HL-60 (cell line): ENCODE measurements around the gene ELMO1.
A peak's percentile ranks its signal among the peaks of the same experiment; 100 is the strongest.

Source experiments
- GABPA ChIP-seq: IDR thresholded peaks from 2 replicates; pipeline ENCODE4 v1.6.1; 2012; ENCODE audit warnings: low read depth
- POLR2AphosphoS5 ChIP-seq: IDR thresholded peaks from 2 replicates; pipeline ENCODE4 v1.6.1; 2012; ENCODE audit warnings: low read depth
- SPI1 ChIP-seq: IDR thresholded peaks from 2 replicates; pipeline ENCODE4 v1.6.1; 2012; ENCODE audit warnings: low read depth, mild to moderate bottlenecking, borderline replicate concordance
- TF ChIP-seq, protein P1 (sequence below): IDR thresholded peaks from one replicate; pipeline ENCODE4 v1.5.1; 2011; ENCODE audit warnings: low read length, control low read depth, inconsistent platforms; ENCODE audit not compliant: insufficient read depth
- TF ChIP-seq, protein P2 (sequence below): IDR thresholded peaks from 2 replicates; pipeline ENCODE4 v1.6.1; 2012; ENCODE audit warnings: low read depth; ENCODE audit not compliant: insufficient replicate concordance

DNA sequence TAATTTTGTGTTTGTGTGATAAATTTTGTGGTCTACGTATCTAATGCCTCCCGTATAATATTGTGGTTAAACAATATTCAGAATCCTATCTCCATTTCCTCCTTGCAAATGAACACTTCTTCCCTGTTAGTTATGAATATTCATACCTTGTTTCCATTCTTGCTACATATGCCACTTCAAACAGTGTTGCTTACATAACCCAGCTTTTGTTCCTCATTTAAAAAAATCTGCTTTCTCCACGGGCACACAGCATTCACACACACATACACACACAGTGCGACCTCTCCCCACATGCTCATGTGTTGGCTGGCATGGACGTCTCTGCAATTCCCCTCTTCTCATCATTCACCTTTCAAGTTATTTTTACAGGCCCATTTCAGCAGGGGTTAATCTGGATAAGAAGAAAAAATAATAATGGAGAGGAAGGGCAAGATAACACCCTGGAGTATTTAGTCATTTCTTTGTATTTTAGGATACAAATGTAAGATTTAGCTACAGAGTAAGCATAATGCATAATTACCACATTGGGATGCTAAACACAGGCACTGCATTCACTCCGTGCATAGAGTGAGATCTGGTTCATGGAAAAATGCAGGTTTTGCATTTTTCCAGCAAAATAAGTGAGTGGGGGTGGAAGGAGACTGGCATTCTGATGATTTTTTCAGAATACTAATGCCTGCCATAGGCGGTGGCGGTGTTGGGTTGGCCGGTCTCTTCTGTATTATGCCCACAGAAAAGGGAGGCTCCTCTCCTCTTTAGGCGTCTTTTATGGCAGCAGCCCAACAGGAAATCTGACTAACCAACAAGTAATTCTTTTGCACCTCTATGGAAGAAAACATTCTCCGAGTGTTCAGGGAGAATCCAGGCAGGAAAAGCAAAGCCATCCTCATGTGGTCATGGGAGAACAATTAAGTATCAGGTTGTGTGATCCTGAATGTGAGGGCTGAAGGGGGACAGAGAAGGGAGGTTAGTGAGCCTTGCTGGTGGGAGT lies 31.7 kb upstream of the ELMO1 start:
- TF ChIP-seq, protein P1, sequence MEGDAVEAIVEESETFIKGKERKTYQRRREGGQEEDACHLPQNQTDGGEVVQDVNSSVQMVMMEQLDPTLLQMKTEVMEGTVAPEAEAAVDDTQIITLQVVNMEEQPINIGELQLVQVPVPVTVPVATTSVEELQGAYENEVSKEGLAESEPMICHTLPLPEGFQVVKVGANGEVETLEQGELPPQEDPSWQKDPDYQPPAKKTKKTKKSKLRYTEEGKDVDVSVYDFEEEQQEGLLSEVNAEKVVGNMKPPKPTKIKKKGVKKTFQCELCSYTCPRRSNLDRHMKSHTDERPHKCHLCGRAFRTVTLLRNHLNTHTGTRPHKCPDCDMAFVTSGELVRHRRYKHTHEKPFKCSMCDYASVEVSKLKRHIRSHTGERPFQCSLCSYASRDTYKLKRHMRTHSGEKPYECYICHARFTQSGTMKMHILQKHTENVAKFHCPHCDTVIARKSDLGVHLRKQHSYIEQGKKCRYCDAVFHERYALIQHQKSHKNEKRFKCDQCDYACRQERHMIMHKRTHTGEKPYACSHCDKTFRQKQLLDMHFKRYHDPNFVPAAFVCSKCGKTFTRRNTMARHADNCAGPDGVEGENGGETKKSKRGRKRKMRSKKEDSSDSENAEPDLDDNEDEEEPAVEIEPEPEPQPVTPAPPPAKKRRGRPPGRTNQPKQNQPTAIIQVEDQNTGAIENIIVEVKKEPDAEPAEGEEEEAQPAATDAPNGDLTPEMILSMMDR = no peak
- TF ChIP-seq GABPA (no peak), POLR2AphosphoS5 (no peak; the same call in 1 of the 2 replicates), SPI1 (peak; percentile 50; the same call in 1 of the 2 replicates)
- TF ChIP-seq, protein P2, sequence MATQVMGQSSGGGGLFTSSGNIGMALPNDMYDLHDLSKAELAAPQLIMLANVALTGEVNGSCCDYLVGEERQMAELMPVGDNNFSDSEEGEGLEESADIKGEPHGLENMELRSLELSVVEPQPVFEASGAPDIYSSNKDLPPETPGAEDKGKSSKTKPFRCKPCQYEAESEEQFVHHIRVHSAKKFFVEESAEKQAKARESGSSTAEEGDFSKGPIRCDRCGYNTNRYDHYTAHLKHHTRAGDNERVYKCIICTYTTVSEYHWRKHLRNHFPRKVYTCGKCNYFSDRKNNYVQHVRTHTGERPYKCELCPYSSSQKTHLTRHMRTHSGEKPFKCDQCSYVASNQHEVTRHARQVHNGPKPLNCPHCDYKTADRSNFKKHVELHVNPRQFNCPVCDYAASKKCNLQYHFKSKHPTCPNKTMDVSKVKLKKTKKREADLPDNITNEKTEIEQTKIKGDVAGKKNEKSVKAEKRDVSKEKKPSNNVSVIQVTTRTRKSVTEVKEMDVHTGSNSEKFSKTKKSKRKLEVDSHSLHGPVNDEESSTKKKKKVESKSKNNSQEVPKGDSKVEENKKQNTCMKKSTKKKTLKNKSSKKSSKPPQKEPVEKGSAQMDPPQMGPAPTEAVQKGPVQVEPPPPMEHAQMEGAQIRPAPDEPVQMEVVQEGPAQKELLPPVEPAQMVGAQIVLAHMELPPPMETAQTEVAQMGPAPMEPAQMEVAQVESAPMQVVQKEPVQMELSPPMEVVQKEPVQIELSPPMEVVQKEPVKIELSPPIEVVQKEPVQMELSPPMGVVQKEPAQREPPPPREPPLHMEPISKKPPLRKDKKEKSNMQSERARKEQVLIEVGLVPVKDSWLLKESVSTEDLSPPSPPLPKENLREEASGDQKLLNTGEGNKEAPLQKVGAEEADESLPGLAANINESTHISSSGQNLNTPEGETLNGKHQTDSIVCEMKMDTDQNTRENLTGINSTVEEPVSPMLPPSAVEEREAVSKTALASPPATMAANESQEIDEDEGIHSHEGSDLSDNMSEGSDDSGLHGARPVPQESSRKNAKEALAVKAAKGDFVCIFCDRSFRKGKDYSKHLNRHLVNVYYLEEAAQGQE = no peak
